OCI-LY7 (cell line): Measurements from ENCODE around the gene TBC1D9B. TPM values are rescaled to one million over a fixed set of nuclear protein-coding genes. Genes with fewer than 3 reads are reported as not detected.

ENCODE experiments used
- BruUV-seq: library from RNA; stranded (reverse); fragments of 400-500 nt; replicated peaks from 2 replicates; lab custom pipeline; 2021; lab: Mats Ljungman, UMichigan
- CTCF ChIA-PET: fragments of 300-600 bp; sonication (Branson Sonifier 250); formaldehyde crosslinking; loops from one replicate; lab custom pipeline; 2022; ENCODE audit warnings: antibody characterized with exemption; ENCODE audit not compliant: unreplicated experiment; lab: Charles Lee
- POLR2A ChIA-PET: fragments of 300-600 bp; sonication (Branson Sonifier 250); formaldehyde crosslinking; loops from one replicate; lab custom pipeline; 2022; ENCODE audit warnings: antibody characterized with exemption; lab: Charles Lee
- DNase-seq: peaks from one replicate; pipeline ENCODE4 v3.0.0-alpha.2; 2015; ENCODE audit warnings: low spot score
- H2AFZ ChIP-seq: fragments of 200-600 bp; sonication (generic), shearing (Covaris generic); 2 replicates; pipeline ENCODE4 v1.6.1; 2014; ENCODE audit warnings: mild to moderate bottlenecking, antibody characterized with exemption, low read length, moderate library complexity
- H3K27ac ChIP-seq: fragments of 200-600 bp; sonication (generic); 2 replicates; pipeline ENCODE4 v1.5.1; 2014; ENCODE audit warnings: mixed run types, low read depth, mild to moderate bottlenecking, moderate library complexity, low read length, inconsistent platforms; ENCODE audit not compliant: poor library complexity, severe bottlenecking
- H3K36me3 ChIP-seq: fragments of 200-600 bp; sonication (generic); 2 replicates; pipeline ENCODE4 v1.6.1; 2014; ENCODE audit warnings: mild to moderate bottlenecking, antibody characterized with exemption, low read length, moderate library complexity, mixed read lengths; ENCODE audit not compliant: insufficient read depth
- H3K4me1 ChIP-seq: fragments of 200-600 bp; sonication (generic); 2 replicates; pipeline ENCODE4 v1.5.1; 2014; ENCODE audit warnings: mild to moderate bottlenecking, low read length; ENCODE audit not compliant: insufficient read depth, poor library complexity, severe bottlenecking
- H3K4me2 ChIP-seq: fragments of 200-600 bp; sonication (generic); 2 replicates; pipeline ENCODE4 v1.6.1; 2014; ENCODE audit warnings: mild to moderate bottlenecking, low read length
- H3K4me3 ChIP-seq: fragments of 200-600 bp; sonication (generic); 2 replicates; pipeline ENCODE4 v1.5.1; 2014; ENCODE audit warnings: mild to moderate bottlenecking, low read depth, low read length; ENCODE audit not compliant: poor library complexity, severe bottlenecking
- H3K79me2 ChIP-seq: fragments of 200-600 bp; sonication (generic); 2 replicates; pipeline ENCODE4 v1.6.1; 2016; ENCODE audit warnings: low read depth, mild to moderate bottlenecking, low read length, moderate library complexity, mixed read lengths; ENCODE audit not compliant: insufficient read depth
- H3K9me2 ChIP-seq: fragments of 200-600 bp; sonication (generic); 2 replicates; pipeline ENCODE4 v1.6.1; 2016; ENCODE audit warnings: mild to moderate bottlenecking, low read length, mixed read lengths; ENCODE audit not compliant: insufficient read depth
- H3K9me3 ChIP-seq: fragments of 200-600 bp; sonication (generic); 2 replicates; pipeline ENCODE4 v1.6.1; 2014; ENCODE audit warnings: mild to moderate bottlenecking, mixed run types, low read length, mixed read lengths
- H4K20me1 ChIP-seq: fragments of 200-600 bp; sonication (generic); 2 replicates; pipeline ENCODE4 v1.6.1; 2014; ENCODE audit warnings: mild to moderate bottlenecking, antibody characterized with exemption, low read length, moderate library complexity, mixed read lengths; ENCODE audit not compliant: insufficient read depth
- EZH2phosphoT487 ChIP-seq: fragments of 200-600 bp; sonication (generic); IDR thresholded peaks from 2 replicates; pipeline ENCODE4 v1.6.1; 2018; ENCODE audit warnings: low read depth, borderline replicate concordance, mild to moderate bottlenecking, mixed run types, antibody characterized with exemption, low read length, moderate library complexity, mixed read lengths
- intact Hi-C: fragments of 100-400 bp; cut with micrococcal nuclease; formaldehyde crosslinking; loops from one replicate; pipeline ENCODE4 v1.10.0; 2022; ENCODE audit not compliant: unreplicated experiment
- total RNA-seq, 2 experiments: library from RNA; depleted of rRNA in 1 of 2; stranded (reverse); fragments of >200 nt in 1 of 2; shearing (Covaris generic) in 1 of 2; gene quantifications; 2 replicates each; pipeline ENCODE4 v1.2.3, GENCODE V29; 2014 to 2022
- TF ChIP-seq, protein P1 (sequence below): fragments of 200-600 bp; sonication (generic); conservative IDR thresholded peaks from 2 replicates; pipeline ENCODE4 v1.5.1; 2014; ENCODE audit warnings: mild to moderate bottlenecking, antibody characterized with exemption, low read length, moderate library complexity, mixed read lengths

TBC1D9B gene
- total RNA-seq, 2 experiments from 2014 or later, result 52.2 to 106 TPM

DNA sequence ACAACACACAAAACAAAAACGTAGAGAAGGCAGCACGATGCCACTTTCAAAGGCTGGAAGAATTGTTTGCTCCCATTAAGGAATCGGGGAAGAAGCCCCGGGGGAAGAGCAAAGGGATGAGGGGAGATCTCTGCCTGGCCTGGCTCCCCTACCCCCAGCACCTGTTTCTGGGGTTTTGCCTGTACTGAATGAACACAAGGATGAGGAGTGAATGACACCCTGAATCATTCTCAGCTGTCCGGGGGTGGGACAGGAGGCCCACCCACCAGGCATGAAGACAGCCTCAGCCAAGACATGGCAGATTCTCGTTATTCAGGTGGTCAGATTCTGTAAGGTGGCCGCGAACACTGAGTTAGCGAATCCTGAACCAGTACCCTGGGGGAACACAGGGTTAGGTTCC, 7.5 kb downstream of the TBC1D9B start:
- Histone ChIP-seq H3K9me3 (no peaks in the 10 kb centered on the region), H3K4me3 (no peak overlapping the region), H3K36me3 (peaks cover 78% of the 10 kb centered on the region), H3K9me2 (no peaks in the 10 kb centered on the region), H3K27ac (no peak overlapping the region), H4K20me1 (no peaks in the 10 kb centered on the region), H3K4me2 (no peak overlapping the region), H2AFZ (no peak overlapping the region), H3K79me2 (0 out of 2 replicates have a peak, but pooled peaks cover 6% of the 10 kb centered on the region), H3K4me1 (no peaks in the 10 kb centered on the region)
- TF ChIP-seq EZH2phosphoT487, result no peak
- POLR2A ChIA-PET, result no interaction called here
- BruUV-seq, result no TSS peak
- DNase-seq, result no peak
- CTCF ChIA-PET, result no interaction called here
- intact Hi-C loops, result no loop called here

- no peak overlapping the region for H2AFZ ChIP-seq
- H3K4me3 ChIP-seq, result no peak overlapping the region
- H3K79me2 ChIP-seq, result no peaks in the 10 kb centered on the region
- H3K4me1 ChIP-seq, result no peaks in the 10 kb centered on the region
- intact Hi-C loops, result no loop called here
- H3K9me3 ChIP-seq, result no peaks in the 10 kb centered on the region
- CTCF ChIA-PET, result no interaction called here
- POLR2A ChIA-PET, result no interaction called here
- TF ChIP-seq, protein P1, sequence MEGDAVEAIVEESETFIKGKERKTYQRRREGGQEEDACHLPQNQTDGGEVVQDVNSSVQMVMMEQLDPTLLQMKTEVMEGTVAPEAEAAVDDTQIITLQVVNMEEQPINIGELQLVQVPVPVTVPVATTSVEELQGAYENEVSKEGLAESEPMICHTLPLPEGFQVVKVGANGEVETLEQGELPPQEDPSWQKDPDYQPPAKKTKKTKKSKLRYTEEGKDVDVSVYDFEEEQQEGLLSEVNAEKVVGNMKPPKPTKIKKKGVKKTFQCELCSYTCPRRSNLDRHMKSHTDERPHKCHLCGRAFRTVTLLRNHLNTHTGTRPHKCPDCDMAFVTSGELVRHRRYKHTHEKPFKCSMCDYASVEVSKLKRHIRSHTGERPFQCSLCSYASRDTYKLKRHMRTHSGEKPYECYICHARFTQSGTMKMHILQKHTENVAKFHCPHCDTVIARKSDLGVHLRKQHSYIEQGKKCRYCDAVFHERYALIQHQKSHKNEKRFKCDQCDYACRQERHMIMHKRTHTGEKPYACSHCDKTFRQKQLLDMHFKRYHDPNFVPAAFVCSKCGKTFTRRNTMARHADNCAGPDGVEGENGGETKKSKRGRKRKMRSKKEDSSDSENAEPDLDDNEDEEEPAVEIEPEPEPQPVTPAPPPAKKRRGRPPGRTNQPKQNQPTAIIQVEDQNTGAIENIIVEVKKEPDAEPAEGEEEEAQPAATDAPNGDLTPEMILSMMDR, result no peak
- TF ChIP-seq EZH2phosphoT487, result no peak
- DNase-seq, result no peak
- H3K9me2 ChIP-seq, result no peaks in the 10 kb centered on the region
- H3K36me3 ChIP-seq, result peaks cover 90% of the 10 kb centered on the region
- no peaks in the 10 kb centered on the region for H4K20me1 ChIP-seq
- H3K27ac ChIP-seq, result no peak overlapping the region
- H3K4me2 ChIP-seq, result no peak overlapping the region
- no TSS peak for BruUV-seq
Measured at GRCh38 chr5:179895861-179896260, 11.8 kb downstream of the TBC1D9B start.

DNA sequence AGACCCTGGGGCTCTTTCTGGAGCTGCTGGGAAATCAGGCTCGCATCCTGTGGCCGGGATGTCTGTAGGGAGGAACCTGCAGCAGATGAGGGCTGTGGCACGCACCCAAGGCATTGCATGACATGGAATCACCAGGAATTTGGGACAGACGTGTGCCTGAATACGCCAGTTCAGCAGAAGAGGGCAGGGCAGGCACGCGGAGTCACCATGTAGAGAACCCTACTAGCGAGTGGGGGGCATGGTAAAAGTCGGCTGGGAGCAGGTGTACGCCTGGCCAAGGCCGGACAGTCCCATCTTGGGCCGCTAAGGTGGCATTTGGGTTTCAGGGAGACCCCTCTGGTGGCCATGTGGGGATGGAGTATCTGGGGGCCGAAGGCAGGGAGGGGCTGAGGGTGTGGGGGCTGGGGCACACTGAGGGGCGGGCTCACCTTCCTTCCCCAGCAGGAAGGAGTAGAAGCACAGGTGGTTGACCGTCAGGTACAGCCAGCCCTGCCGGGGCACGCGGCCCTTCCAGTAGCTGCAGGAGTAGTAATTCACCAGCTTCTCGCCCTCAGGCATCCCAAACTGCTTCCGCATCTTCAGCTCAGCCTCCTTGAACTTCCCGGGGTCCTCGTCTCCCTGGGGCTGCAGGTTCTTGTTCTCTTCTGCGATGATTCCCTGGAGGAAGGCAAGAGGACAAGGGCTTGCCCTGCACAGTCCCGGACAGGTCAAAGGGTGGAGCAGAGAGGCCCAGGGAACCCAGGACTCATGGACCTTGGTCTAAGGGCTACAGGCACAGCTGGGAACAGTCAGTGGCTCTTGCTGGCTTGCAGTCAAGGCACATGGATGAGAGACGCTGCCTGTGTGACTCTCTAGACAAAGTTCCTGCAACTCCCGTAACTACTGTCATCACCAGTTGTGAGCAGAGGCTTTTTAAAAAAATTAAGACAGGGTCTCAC, 13.5 kb downstream of the TBC1D9B start:
- ChIA-PET CTCF (no interaction called here), POLR2A (interaction anchor here (1.0 kb wide), 1 partner anchor 19 kb away, joined by 3 read pairs; no protein-coding TSS in a partner anchor)
- DNase-seq, result no peak
- H3K4me2 ChIP-seq, result no peak overlapping the region
- intact Hi-C loops, result no loop called here
- H3K27ac ChIP-seq, result no peak overlapping the region
- H3K4me1 ChIP-seq, result no peaks in the 10 kb centered on the region
- H3K9me2 ChIP-seq, result no peaks in the 10 kb centered on the region
- H3K36me3 ChIP-seq, result peaks cover 94% of the 10 kb centered on the region
- H2AFZ ChIP-seq, result no peak overlapping the region
- no peak overlapping the region for H3K4me3 ChIP-seq
- no TSS peak for BruUV-seq
- TF ChIP-seq, protein P1, result no peak
- TF ChIP-seq EZH2phosphoT487, result no peak
- no peaks in the 10 kb centered on the region for H3K9me3 ChIP-seq
- H3K79me2 ChIP-seq, result no peaks in the 10 kb centered on the region
- H4K20me1 ChIP-seq, result no peaks in the 10 kb centered on the region
